Endothelial cell of umbilical vein (primary cell): ENCODE data around the gene HMCES. TPM values are rescaled to one million over a fixed set of nuclear protein-coding genes. Genes with fewer than 3 reads are reported as not detected.

Experiments used
- BruUV-seq: library from RNA; stranded (reverse); fragments of 400-500 nt; replicated peaks from 2 replicates; lab custom pipeline; 2021; lab: Mats Ljungman, UMichigan
- CTCF ChIA-PET: fragments of 300-600, 350-600 bp; sonication (Branson Sonifier 250); formaldehyde crosslinking; loops from one replicate; lab custom pipeline; 2021; ENCODE audit warnings: antibody characterized with exemption, inconsistent platforms; lab: Charles Lee
- POLR2A ChIA-PET: fragments of 300-600, 350-600 bp; sonication (Branson Sonifier 250); formaldehyde crosslinking; loops from one replicate; lab custom pipeline; 2021; ENCODE audit warnings: antibody characterized with exemption, inconsistent platforms; lab: Charles Lee
- DNase-seq: peaks from one replicate; pipeline ENCODE4 v3.0.0-alpha.2; 2011; ENCODE audit warnings: low read depth, low spot score
- FAIRE-seq: peaks from 2 replicates; lab custom pipeline; 2011; peaks lifted over from hg19 to GRCh38; lab: Jason Lieb, UNC
- H2AFZ ChIP-seq: 2 replicates; pipeline ENCODE4 v1.6.0; 2012; ENCODE audit warnings: low read depth, low read length, control low read depth, inconsistent platforms
- H3K27ac ChIP-seq: 2 replicates; pipeline ENCODE4 v1.5.1; 2011; ENCODE audit warnings: low read depth, mild to moderate bottlenecking, control low read depth, low read length, moderate library complexity; ENCODE audit not compliant: insufficient read depth
- H3K27me3 ChIP-seq, 2 experiments: 2 replicates each; pipeline versions ENCODE4 v1.6.0 to v1.6.1; 2011; ENCODE audit warnings: low read length in 2 of 2, mixed read lengths in 1 of 2; ENCODE audit not compliant: control insufficient read depth in 2 of 2, insufficient read depth in 2 of 2
- H3K36me3 ChIP-seq, 2 experiments: 2 replicates in 1 of 2; 3 replicates in 1 of 2; pipeline ENCODE4 v1.5.1; 2011; ENCODE audit warnings: low read length in 2 of 2, mild to moderate bottlenecking in 1 of 2, moderate library complexity in 1 of 2; ENCODE audit not compliant: control insufficient read depth in 2 of 2, insufficient read depth in 2 of 2; ENCODE audit errors: extremely low read depth in 1 of 2
- H3K4me1 ChIP-seq: 3 replicates; pipeline ENCODE4 v1.5.1; 2011; ENCODE audit warnings: mild to moderate bottlenecking, low read length; ENCODE audit not compliant: control insufficient read depth, insufficient read depth; ENCODE audit errors: extremely low read depth
- H3K4me2 ChIP-seq: 2 replicates; pipeline ENCODE4 v1.6.1; 2011; ENCODE audit warnings: low read length, control low read depth, mixed read lengths; ENCODE audit not compliant: insufficient read depth
- H3K4me3 ChIP-seq, 3 experiments: fragments of 200-600 bp in 1 of 3; sonication (generic), shearing (Covaris generic) in 1 of 3; replicated peaks in 1 of 3; 2 replicates each; pipeline ENCODE4 v1.5.1; 2011 to 2016; ENCODE audit warnings: control low read depth in 3 of 3, low read length in 3 of 3, mild to moderate bottlenecking in 2 of 3, inconsistent platforms in 1 of 3, low read depth in 1 of 3, moderate library complexity in 1 of 3; ENCODE audit not compliant: insufficient read depth in 1 of 3
- H3K79me2 ChIP-seq: 2 replicates; pipeline ENCODE4 v1.6.0; 2012; ENCODE audit warnings: low read length, inconsistent platforms; ENCODE audit not compliant: control insufficient read depth, insufficient read depth
- H3K9ac ChIP-seq: replicated peaks from 2 replicates; pipeline ENCODE3; 2011; ENCODE audit warnings: low read length, control low read depth; ENCODE audit not compliant: insufficient read depth; ENCODE audit errors: extremely low read depth
- H3K9me1 ChIP-seq: replicated peaks from 3 replicates; pipeline ENCODE4 v1.6.0; 2011; ENCODE audit warnings: mild to moderate bottlenecking, low read length; ENCODE audit not compliant: control insufficient read depth, insufficient read depth; ENCODE audit errors: extremely low read depth
- H3K9me3 ChIP-seq: replicated peaks from 2 replicates; pipeline ENCODE4 v1.5.1; 2012; ENCODE audit warnings: low read length, inconsistent platforms; ENCODE audit not compliant: control insufficient read depth, insufficient read depth
- H4K20me1 ChIP-seq: replicated peaks from 2 replicates; pipeline ENCODE3; 2011; ENCODE audit warnings: mild to moderate bottlenecking, low read length; ENCODE audit not compliant: control insufficient read depth, insufficient read depth; ENCODE audit errors: extremely low read depth
- EZH2 ChIP-seq: IDR thresholded peaks from 2 replicates; pipeline ENCODE4 v1.6.1; 2012; ENCODE audit warnings: borderline replicate concordance, low read depth, mild to moderate bottlenecking, moderate library complexity, low read length, inconsistent platforms; ENCODE audit not compliant: severe bottlenecking
- FOS ChIP-seq: IDR thresholded peaks from 2 replicates; pipeline ENCODE4 v1.6.1; 2011; ENCODE audit warnings: mild to moderate bottlenecking, low read length, moderate library complexity, borderline replicate concordance; ENCODE audit not compliant: insufficient read depth
- GATA2 ChIP-seq: IDR thresholded peaks from 2 replicates; pipeline ENCODE4 v1.7.0; 2011; ENCODE audit warnings: low read depth, mild to moderate bottlenecking, moderate library complexity, mixed read lengths, low read length; ENCODE audit not compliant: insufficient read length, insufficient read depth
- JUN ChIP-seq: IDR thresholded peaks from 2 replicates; pipeline ENCODE4 v1.6.1; 2011; ENCODE audit warnings: borderline replicate concordance, low read depth; ENCODE audit not compliant: insufficient read length, insufficient read depth
- MYC ChIP-seq: IDR thresholded peaks from one replicate; pipeline ENCODE4 v1.6.1; 2011; ENCODE audit warnings: mild to moderate bottlenecking, low read depth, low read length
- POLR2A ChIP-seq: IDR thresholded peaks from 2 replicates; pipeline ENCODE4 v1.6.1; 2012; ENCODE audit warnings: low read depth, mild to moderate bottlenecking, control low read depth, low read length
- POLR2AphosphoS5 ChIP-seq: IDR thresholded peaks from 2 replicates; pipeline ENCODE4 v1.6.1; 2012; ENCODE audit warnings: low read depth, mild to moderate bottlenecking, control low read depth, low read length, moderate library complexity; ENCODE audit not compliant: insufficient read depth
- dilution Hi-C: fragments of 300-500 bp; cut with MboI; formaldehyde crosslinking; loops from one replicate; pipeline ENCODE4 v1.15.0; 2019; ENCODE audit warnings: low sequenced_read_pairs; ENCODE audit not compliant: extremely low pct_ligation_motif_present
- intact Hi-C: fragments of 100-400 bp; cut with micrococcal nuclease; formaldehyde crosslinking; loops from one replicate; pipeline ENCODE4 v1.10.0; 2022
- polyA plus RNA-seq, 4 experiments: library from polyadenylated mRNA; depleted of rRNA in 3 of 4; stranded (reverse) in 3 of 4; unstranded in 1 of 4; fragments of >200 nt; gene quantifications; 2 replicates each; pipeline versions ENCODE4 v1.2.1 to v1.2.3, GENCODE V29; 2011 to 2012; ENCODE audit warnings: missing spikeins in 1 of 4
- total RNA-seq: library from RNA; stranded (reverse); gene quantifications from 2 replicates; pipeline ENCODE4 v1.2.3, GENCODE V29; 2021
- TF ChIP-seq, protein P1 (sequence below), 2 donors: IDR thresholded peaks; 1 replicate in 1 of 2; 2 replicates in 1 of 2; pipeline ENCODE4 v1.5.1; 2011; ENCODE audit warnings: low read length in 2 of 2, mild to moderate bottlenecking in 2 of 2, moderate library complexity in 2 of 2, control low read depth in 1 of 2, inconsistent platforms in 1 of 2, low read depth in 1 of 2; ENCODE audit not compliant: insufficient read depth in 1 of 2; ENCODE audit errors: extremely low read depth in 1 of 2
- TF ChIP-seq, protein P2 (sequence below): IDR thresholded peaks from 2 replicates; pipeline ENCODE4 v1.6.1; 2011; ENCODE audit not compliant: insufficient read depth, insufficient read length

HMCES gene
- total and polyA plus RNA-seq, 2 donors (not counting 3 experiments of a cell fraction or from before 2014, with no cell fraction given) = 30.6 to 40.8 TPM

DNA sequence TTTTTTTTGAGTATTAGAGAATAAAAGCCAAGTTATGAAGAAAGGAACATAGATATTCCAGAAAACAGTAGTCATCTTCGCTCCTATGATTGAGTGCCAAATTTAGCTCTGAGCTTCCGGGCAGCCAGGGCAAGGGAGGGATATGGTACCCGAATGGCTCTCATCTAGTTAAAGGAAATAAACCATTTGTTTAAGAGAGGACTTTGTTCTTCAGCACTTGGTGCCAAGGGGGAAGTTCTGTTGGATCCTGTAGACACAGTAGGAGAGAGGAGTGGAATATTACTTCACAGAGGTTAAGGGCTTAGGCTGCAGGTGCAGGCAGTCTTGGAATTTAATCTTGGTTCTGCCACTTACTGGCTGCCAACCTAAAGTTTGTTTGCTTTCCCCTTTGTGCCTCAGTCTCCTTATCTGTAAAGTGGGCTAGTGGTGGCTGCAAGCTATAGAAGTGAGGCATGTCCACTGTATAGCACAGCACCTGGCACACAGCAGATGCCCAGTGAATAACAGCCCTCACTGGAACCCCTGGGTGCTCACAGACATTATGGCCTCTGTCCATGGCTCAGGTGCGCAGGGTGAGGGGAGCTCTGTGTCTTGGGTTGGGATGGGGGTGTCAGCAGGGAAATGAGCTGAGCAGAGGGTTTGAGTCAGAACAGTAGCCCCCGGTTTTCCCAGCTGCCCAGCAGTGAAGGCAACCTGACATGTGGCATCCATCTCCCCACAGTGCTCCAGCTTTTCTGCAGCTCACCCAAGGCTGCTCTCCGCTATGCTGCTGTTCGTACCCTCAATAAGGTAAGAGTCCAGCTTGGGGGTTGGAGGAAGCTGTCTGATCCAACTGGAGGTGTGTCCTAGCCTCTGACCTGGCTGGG, 18.8 kb upstream of the HMCES start:
- Histone ChIP-seq H3K4me1 (no peaks in the 10 kb centered on the region), H3K27ac (no peak overlapping the region), H2AFZ (no peak overlapping the region), H3K9ac (no peak overlapping the region), H3K9me1 (no peaks in the 10 kb centered on the region), H3K4me3 (no peak overlapping the region), H3K9me3 (no peaks in the 10 kb centered on the region), H4K20me1 (no peaks in the 10 kb centered on the region), H3K4me2 (no peak overlapping the region), H3K36me3 (peaks cover 57 to 69% of the 10 kb centered on the region in 2 experiments), H3K79me2 (no peaks in the 10 kb centered on the region), H3K27me3 (no peaks in the 10 kb centered on the region)
- FAIRE-seq (no peak), DNase-seq (no peak)
- intact Hi-C loops (no loop called here), dilution Hi-C loops (no loop called here)
- CTCF ChIA-PET = interaction anchor here (0.7 kb wide), 1 partner anchor 12 kb away, joined by 3 read pairs; no protein-coding TSS in a partner anchor
- BruUV-seq = no TSS peak
- POLR2A ChIA-PET = interaction anchor here (0.6 kb wide), 1 partner anchor 36 kb away, joined by 6 read pairs; no protein-coding TSS in a partner anchor
- TF ChIP-seq FOS (no peak), EZH2 (no peak), MYC (no peak), POLR2A (no peak), POLR2AphosphoS5 (no peak), JUN (no peak), GATA2 (no peak)
- TF ChIP-seq, protein P1, sequence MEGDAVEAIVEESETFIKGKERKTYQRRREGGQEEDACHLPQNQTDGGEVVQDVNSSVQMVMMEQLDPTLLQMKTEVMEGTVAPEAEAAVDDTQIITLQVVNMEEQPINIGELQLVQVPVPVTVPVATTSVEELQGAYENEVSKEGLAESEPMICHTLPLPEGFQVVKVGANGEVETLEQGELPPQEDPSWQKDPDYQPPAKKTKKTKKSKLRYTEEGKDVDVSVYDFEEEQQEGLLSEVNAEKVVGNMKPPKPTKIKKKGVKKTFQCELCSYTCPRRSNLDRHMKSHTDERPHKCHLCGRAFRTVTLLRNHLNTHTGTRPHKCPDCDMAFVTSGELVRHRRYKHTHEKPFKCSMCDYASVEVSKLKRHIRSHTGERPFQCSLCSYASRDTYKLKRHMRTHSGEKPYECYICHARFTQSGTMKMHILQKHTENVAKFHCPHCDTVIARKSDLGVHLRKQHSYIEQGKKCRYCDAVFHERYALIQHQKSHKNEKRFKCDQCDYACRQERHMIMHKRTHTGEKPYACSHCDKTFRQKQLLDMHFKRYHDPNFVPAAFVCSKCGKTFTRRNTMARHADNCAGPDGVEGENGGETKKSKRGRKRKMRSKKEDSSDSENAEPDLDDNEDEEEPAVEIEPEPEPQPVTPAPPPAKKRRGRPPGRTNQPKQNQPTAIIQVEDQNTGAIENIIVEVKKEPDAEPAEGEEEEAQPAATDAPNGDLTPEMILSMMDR (IDR thresholded peaks at IDR 0.05; ENCODE audit: extremely low read depth in 1 of 2, insufficient read depth in 1 of 2, low read depth in 1 of 2, low read length in 2 of 2) = no peak
- TF ChIP-seq, protein P2, sequence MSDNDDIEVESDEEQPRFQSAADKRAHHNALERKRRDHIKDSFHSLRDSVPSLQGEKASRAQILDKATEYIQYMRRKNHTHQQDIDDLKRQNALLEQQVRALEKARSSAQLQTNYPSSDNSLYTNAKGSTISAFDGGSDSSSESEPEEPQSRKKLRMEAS = no peak
